ENCODE measurements around the gene DEFB116. TPM values are rescaled to one million over a fixed set of nuclear protein-coding genes. Genes with fewer than 3 reads are reported as not detected.
"Not testable (repeated sequence)": the region's sequence is repeated elsewhere in the genome, so short reads cannot be mapped to it uniquely, and the experiment has no call there.

DEFB116 gene
- total RNA-seq, result not detected

DNA sequence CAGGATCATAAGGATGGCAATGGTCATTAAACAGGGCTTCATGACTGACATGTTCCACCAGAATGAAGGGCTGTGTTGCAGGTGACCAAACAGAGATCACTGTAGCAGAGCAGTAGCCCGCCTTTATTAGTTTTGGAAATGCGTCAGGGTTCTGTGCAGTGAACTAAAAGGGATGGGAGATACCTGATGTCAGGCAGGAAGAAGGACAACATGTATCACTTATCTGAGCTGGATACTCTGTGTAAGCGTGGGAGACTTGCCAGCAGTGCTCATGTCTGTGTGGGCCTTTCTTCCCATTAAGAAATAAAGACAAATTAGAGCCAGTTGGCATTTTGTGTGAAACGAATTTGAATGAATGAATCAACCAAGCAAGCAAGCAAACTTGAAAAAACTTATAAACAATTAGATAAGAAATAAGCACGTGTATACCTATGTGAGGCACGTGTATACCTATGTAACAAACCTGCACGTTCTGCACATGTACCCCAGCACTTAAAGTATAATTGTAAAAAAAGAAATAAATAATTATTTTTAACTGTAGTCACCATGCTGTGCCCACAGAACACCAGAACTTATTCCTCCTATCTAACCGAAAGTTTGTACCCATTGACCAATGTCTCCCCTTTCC, at the start of gene DEFB116:
Gene DEFB116, minus strand, starts transcription at position 51 of the 628 bp plus-strand sequence. Its CDS starts 0 bp downstream, at position 51.
- DNase-seq (ENCODE audit: low read depth in 2 of 3, low spot score in 2 of 3), result no peak

DNA sequence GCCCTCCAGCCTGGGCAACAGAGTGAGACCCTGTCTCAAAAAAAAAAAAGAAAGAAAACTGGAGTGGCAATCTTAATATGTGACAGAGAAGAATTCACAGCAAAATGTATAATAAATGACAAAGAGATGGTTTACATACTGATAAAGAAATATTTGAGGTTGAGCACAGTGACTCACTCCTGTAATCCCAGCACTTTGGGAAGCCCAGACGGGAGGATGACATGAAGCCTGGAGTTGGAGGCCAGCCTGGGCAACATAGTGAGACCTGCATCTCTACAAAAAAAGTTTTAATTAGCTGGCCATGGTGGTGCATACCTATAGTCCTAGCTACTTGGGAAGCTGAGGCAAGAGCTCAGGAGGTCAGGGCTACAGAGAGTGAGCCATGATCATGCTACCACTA, 47.6 kb upstream of the DEFB116 start:
- no peak for DNase-seq (ENCODE audit: low read depth in 2 of 3, low spot score in 2 of 3)

GRCh38 chr20:31341470-31341869, 33.1 kb upstream of the DEFB116 start:
- no peak for DNase-seq (ENCODE audit: low read depth in 2 of 3, low spot score in 2 of 3)

- DNase-seq (ENCODE audit: low read depth in 2 of 3, low spot score in 2 of 3), result no peak
Observed at GRCh38 chr20:31330893-31331292, 22.5 kb upstream of the DEFB116 start.

DNA sequence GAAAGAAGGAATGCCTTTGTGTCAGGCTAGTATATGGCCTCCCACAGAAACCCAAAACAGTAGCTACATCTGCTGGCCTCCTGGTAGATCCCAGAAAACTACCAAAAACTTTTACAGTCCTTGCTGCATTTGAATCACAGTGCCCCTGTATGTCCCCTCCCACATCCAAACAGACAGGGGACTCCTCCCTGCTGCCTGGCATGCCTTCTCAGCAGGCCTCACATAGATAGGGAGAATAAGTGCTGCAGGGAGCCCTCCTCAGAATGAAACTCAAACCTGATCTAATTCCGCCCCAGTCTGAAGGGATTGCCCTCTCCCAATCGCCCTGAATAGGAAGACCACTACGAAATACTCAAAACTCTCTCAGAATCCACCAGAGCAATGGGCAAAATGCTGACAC, 14.1 kb upstream of the DEFB116 start:
- no peak for DNase-seq (ENCODE audit: low read depth in 2 of 3, low spot score in 2 of 3)

DNA sequence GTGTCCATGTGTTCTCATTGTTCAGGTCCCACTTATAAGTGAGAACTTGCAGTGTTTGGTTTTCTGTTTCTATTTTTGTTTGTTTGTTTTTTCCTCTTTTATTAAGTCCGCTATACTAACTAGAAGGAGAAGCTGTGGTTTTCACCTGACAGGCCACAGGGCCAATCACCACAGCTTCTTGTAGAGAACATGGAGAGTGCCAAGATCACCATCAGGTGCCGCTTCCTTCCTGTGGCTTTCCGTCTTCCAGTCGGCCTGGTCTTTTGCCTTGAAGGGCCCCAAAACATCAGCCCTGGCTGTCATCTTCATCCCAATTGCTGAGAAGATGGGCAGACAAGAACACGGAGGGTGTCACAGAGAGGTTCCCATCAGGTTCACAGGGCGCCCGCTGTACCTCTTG, 23.4 kb downstream of the DEFB116 start:
- not testable (repeated sequence) for DNase-seq (ENCODE audit: low read depth in 2 of 3, low spot score in 2 of 3)

GRCh38 chr20:31278178-31278577, 30.2 kb downstream of the DEFB116 start:
- DNase-seq (ENCODE audit: low read depth in 2 of 3, low spot score in 2 of 3), result no peak

GRCh38 chr20:31274441-31274840, 33.9 kb downstream of the DEFB116 start:
- DNase-seq (ENCODE audit: low read depth in 2 of 3, low spot score in 2 of 3), result no peak

GRCh38 chr20:31260326-31260932, 48.0 kb downstream of the DEFB116 start:
- peak in 2 of 3 donors; percentile 7 to 9 for DNase-seq (ENCODE audit: low read depth in 2 of 3, low spot score in 2 of 3)

DNA sequence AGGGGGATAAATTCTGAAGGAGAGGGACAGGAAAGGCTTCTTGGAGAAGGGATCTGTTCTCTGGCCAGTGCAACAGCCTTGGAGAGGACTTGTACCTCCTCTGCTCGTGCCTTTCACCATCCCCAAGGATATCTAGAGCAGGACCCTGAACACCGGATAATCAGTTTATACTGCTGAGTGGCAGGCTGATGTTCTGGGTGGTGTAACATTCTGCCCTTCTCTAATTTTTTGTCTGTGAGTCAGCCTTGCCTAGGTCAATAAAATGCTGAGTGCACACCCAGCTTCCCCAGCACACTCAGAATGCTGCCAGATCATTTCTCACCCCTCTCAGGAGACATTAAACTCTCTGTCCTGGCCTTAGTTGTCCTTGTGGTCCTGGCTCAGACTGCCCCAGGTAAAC, 51.0 kb downstream of the DEFB116 start, which contains the start of gene DEFB115:
Gene DEFB115, plus strand, starts transcription at position 301 of the 400 bp plus-strand sequence. Its CDS starts 0 bp downstream, at position 301.
- no peak for DNase-seq (ENCODE audit: low read depth in 2 of 3, low spot score in 2 of 3)

- DNase-seq (ENCODE audit: low read depth in 2 of 3, low spot score in 2 of 3), result no peak
Observed at GRCh38 chr20:31256959-31257358, 51.4 kb downstream of the DEFB116 start.

Small RNAs within 50 kb of the gene (small RNA-seq; reads per million reads assigned to genes)
- not detected for gene RNA5SP480

Other genes with a start within 250 kb of the DEFB116 start
- gene DEFB115, start 50.9 kb downstream of the DEFB116 start, total RNA-seq, result not detected
- not detected for gene DEFB118, start 60.0 kb upstream of the DEFB116 start, total RNA-seq
- not detected for gene DEFB119, start 82.0 kb upstream of the DEFB116 start, total RNA-seq
- gene DEFB121, start 97.6 kb upstream of the DEFB116 start, total RNA-seq, result not detected
- gene DEFB123, start 132.0 kb upstream of the DEFB116 start, total RNA-seq, result not detected
- gene DEFB124, start 166.5 kb upstream of the DEFB116 start, total RNA-seq, result not detected
- gene REM1, start 166.7 kb upstream of the DEFB116 start, total RNA-seq, result 0.27 TPM
- gene HM13, start 205.9 kb upstream of the DEFB116 start, total RNA-seq, result 82.7 TPM